GF-D8 (cell line): ENCODE data around the gene BPIFA3.

Experiments
- DNase-seq: peaks from one replicate; lab custom pipeline; 2025; lab: John Stamatoyannopoulos, UW

The BPIFA3 gene

DNA sequence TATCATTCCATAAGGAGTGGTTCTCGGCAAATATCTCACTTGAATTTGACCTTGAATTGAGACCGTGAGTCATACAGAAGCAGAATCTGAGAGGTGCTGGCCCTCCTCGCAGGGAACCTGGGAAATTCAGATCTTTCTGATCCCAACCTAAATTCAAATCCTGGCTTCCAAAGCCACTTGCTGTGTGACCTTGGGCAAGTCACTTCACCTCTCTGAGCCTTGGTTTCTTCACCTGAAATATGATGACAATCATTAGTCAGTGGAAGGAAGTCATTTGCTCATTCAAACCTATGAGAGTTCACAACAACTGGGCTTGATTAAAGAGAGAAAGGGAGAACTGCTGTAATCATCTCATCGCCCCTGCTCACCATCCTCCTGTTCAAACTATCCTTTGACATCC, 7.2 kb downstream of the BPIFA3 start:
- no peak for DNase-seq

DNA sequence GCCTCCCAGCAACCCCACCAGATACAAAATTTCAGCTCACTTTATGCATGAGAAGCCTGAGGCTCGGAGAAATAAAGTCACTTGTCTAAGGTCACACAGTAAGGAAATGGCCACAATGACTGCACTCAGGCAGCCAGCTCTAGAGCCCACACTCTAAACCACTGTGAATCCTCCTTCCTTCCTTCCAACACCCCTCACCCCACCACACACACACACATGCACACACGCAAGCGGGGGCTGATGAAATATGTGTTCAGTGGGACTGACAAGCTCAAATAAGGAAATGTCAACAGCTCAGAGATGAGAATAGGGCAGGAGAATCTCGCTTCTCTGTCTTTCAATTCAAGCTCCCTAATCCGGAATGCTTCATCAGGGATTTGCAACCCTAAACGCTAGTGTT, 12.7 kb downstream of the BPIFA3 start:
- peak; percentile 5 for DNase-seq

GRCh38 chr20:33231237-33231636, 14.1 kb downstream of the BPIFA3 start:
- no peak for DNase-seq

DNA sequence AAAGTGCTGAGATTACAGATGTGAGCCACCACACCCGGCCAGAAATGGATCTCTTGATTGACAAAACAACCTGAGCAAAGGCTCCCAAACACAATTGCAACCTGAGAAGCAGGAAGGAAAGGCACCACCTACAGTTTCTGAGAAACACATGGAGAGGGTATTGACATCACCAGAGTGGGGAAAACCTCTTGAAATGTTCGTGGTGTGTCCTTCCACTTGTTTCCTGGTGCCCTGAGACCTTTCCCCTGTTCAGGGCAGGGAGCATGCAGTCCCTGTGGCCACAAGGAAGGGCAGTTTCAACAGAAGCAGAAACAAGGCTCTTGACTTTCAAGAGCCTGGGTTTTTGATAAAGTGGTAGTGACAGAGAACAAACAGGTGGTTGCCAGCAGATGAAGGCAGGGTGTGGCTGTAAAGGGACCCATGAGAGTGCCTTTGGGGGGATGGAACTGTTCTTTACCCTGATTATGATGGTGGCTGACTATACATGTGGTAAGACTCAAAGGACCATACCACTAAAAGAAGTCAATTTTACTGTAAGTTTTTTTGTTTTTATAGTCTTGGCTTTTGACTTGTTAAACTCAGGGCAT, 15.4 kb downstream of the BPIFA3 start:
- no peak for DNase-seq

- no peak for DNase-seq
Observed at GRCh38 chr20:33233129-33233774, 16.1 kb downstream of the BPIFA3 start.

- DNase-seq, result no peak
Observed at GRCh38 chr20:33234050-33234449, 16.9 kb downstream of the BPIFA3 start.

- no peak for DNase-seq
Observed at GRCh38 chr20:33235696-33236095, 18.5 kb downstream of the BPIFA3 start, which contains the start of gene BPIFA1. TSS of gene BPIFA1 (plus strand) at chr20:33235996. CDS start at chr20:33237712, 1,716 bp downstream.

GRCh38 chr20:33236351-33236750, 19.2 kb downstream of the BPIFA3 start:
- no peak for DNase-seq

GRCh38 chr20:33237989-33238388, 20.8 kb downstream of the BPIFA3 start:
- DNase-seq, result no peak

GRCh38 chr20:33239418-33239817, 22.3 kb downstream of the BPIFA3 start:
- no peak for DNase-seq

GRCh38 chr20:33239979-33240736, 23.0 kb downstream of the BPIFA3 start:
- no peak for DNase-seq

GRCh38 chr20:33240923-33241322, 23.8 kb downstream of the BPIFA3 start:
- DNase-seq, result no peak

- DNase-seq, result no peak
Observed at GRCh38 chr20:33242319-33243100, 25.4 kb downstream of the BPIFA3 start.

DNA sequence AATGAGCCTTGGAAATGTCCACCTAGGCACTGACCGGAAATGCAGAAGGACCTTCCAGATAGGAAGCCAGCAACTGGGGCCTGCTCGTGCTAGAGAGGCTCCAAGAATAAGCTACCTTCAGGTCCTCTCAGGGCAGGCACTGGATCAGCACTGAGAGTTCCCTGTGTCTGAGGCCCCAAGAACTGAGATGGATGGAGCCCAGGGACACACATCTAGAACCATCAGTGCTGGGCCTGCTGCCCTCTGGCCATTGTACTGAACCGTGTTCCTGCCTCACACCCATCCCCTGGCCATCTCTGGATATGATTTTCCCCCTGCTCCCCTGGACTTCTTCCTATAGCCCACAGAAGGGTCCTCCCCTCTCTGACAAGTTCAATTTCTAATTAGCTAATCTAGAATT, 28.9 kb downstream of the BPIFA3 start:
- DNase-seq, result no peak

- no peak for DNase-seq
Observed at GRCh38 chr20:33249456-33249855, 32.3 kb downstream of the BPIFA3 start.

DNA sequence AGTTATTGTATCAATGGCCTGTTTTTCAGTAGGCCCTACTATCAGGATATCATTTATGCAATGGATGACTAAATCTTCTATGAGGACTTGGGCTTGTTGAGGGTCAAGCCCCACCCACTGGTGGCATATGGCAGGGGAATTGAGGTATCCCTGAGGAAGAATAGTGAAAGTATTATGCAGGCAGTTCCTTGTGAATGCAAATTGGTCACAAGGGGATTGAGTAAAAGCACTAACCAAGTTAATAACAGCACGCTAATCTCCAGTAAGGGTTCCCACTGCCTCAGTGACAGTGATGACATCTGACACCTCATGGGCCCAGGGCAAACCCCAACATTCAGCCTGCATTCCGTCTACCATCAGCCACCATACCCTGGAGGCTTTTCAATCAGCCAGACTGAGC, 33.5 kb downstream of the BPIFA3 start:
- no peak for DNase-seq

DNA sequence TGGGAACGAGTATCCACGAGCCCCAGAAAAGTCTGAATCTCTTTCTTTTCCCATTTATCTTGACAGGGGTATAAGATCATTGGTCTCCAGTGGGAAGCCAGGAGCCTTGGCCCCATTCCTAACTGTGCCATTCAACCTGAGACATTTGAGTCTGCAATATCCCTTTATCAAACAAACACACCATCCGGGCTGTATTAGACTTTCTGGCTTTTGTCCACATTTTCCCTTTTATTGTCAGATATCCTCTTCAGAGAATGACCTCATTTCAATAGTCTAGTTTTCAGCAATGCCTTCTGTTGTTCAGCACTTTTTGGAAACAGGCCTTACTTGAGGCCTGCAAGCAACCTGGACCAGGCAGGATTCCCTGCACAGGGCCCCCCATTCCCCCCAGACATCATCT, 34.3 kb downstream of the BPIFA3 start:
- no peak for DNase-seq

DNA sequence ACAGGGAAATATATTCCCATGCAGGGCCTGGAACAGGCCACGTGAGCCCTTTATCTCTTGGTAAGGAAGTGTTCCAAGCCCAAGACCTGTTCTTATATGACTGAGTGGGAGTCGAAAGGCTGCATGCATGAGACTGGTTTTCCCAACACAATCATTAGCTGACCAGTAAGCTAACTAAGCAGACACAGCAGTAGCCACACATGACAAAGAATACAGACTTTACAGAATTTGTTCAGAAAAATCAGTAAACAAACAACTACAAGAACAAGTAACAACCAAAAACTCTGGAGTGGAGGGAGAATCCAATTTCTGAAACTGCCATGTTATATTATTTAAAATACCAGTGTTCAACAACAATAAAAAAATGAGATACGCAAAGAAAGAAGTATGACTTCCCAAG, 35.3 kb downstream of the BPIFA3 start:
- DNase-seq, result no peak

DNA sequence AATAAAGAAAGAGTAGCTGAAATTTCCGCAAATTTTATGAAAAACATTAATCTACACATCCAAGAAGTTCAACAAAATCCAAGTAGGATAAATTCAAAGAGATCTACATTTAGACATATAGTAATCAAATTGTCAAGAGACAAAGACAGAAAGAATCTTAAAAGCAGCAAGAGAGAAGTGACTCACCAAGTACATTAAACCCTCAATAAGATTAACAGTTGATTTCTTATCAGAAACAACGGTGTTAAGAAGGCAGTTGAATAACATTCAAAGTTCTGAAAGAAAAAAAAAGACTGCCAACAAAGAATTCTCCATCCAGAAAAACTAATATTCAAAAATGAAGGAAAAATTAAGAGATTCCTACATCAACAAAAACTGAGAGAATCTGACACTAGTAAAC, 37.9 kb downstream of the BPIFA3 start:
- DNase-seq, result no peak

DNA sequence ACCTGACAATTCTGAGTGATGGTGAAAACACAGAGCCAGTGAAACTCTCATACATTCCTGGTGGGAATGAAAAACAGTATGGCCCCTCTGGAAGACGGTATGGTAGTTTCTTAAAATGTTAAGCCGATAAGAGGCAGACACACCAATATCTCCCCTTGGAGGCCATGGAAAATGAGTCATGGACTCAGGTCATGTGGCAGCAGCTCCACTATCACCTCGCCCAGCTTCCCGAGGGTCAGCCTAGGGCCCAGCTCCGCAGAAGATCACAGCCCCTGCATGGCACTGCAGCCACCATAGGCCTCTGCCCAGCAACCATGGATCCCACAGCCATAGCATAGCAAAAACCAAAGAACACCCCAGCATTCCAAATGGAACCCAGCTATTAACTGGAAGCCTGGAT, 40.1 kb downstream of the BPIFA3 start:
- no peak for DNase-seq

- no peak for DNase-seq
Observed at GRCh38 chr20:33259371-33259770, 42.2 kb downstream of the BPIFA3 start.

DNA sequence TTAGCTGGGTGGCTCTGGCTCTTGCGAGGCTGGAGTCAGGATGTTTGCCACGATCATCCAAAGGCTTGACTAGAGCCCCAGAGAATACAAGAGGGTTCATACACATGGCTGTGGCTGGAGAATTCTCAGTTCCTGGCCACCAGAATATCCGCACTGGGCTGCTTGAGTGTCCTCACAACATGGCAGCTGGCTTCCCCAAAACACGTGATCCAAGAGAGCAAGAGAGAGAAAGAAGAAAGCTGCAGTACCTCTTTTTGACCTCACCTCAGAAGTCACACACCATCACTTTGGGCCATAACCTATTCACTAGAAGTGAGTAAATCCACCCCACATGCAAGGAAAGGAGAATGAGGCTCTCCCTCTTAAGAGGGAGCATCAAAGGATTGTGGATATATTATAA, 44.3 kb downstream of the BPIFA3 start:
- no peak for DNase-seq

GRCh38 chr20:33262658-33263065, 45.5 kb downstream of the BPIFA3 start:
- DNase-seq, result peak; percentile 67
